Measurements from ENCODE around the gene TNFAIP8.
"Not testable (repeated sequence)": the region's sequence is repeated elsewhere in the genome, so short reads cannot be mapped to it uniquely, and the experiment has no call there.

DNA sequence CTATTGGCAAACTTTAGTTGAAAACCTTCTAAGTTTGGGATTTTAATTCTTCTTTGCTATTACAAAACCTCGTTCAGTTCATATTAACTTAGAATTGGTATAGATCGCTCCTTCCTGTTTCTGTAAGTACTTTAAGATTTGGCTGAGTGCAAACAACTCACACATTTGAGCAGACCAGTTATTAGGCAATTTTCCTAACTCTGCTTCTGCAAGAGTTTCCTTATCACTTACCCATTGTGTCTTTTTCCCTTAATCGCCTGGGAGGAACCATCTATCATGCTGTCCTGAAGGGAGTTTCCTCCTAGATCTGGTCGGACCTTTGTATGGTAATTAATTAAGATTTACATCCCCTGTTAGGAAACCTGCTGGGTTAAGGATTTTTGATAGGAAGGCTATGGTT, 71.8 kb downstream of the TNFAIP8 start:
- not testable (repeated sequence) for TF ChIP-seq POLR2A (IDR thresholded peaks at IDR 0.05)
- TF ChIP-seq, protein P1, sequence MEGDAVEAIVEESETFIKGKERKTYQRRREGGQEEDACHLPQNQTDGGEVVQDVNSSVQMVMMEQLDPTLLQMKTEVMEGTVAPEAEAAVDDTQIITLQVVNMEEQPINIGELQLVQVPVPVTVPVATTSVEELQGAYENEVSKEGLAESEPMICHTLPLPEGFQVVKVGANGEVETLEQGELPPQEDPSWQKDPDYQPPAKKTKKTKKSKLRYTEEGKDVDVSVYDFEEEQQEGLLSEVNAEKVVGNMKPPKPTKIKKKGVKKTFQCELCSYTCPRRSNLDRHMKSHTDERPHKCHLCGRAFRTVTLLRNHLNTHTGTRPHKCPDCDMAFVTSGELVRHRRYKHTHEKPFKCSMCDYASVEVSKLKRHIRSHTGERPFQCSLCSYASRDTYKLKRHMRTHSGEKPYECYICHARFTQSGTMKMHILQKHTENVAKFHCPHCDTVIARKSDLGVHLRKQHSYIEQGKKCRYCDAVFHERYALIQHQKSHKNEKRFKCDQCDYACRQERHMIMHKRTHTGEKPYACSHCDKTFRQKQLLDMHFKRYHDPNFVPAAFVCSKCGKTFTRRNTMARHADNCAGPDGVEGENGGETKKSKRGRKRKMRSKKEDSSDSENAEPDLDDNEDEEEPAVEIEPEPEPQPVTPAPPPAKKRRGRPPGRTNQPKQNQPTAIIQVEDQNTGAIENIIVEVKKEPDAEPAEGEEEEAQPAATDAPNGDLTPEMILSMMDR (IDR thresholded peaks at IDR 0.05): not testable (repeated sequence)

All from ovary (tissue), 3 donors.